NCI-H226 (cell line): ENCODE data around the gene DDX24.

Experiments used
- DNase-seq: peaks from one replicate; pipeline ENCODE4 v3.0.0-alpha.2; 2015

Gene DDX24

GRCh38 chr14:94113908-94114588 lies 33.0 kb upstream of the DDX24 start:
- DNase-seq, result no peak

- DNase-seq, result no peak
Observed at GRCh38 chr14:94113490-94113889, 32.5 kb upstream of the DDX24 start.

GRCh38 chr14:94113073-94113472 lies 32.1 kb upstream of the DDX24 start:
- no peak for DNase-seq

- no peak for DNase-seq
Observed at GRCh38 chr14:94112513-94113063, 31.6 kb upstream of the DDX24 start.

GRCh38 chr14:94111276-94112095 lies 30.5 kb upstream of the DDX24 start:
- DNase-seq, result no peak

GRCh38 chr14:94110552-94111181 lies 29.7 kb upstream of the DDX24 start, which contains the start of gene IFI27:
IFI27 (plus strand) TSS chr14:94110736.
- DNase-seq, result peak; percentile 76

GRCh38 chr14:94109915-94110250 lies 28.9 kb upstream of the DDX24 start:
- no peak for DNase-seq

GRCh38 chr14:94104731-94105130 lies 23.7 kb upstream of the DDX24 start:
- no peak for DNase-seq

- no peak for DNase-seq
Observed at GRCh38 chr14:94103554-94104150, 22.6 kb upstream of the DDX24 start.

GRCh38 chr14:94102768-94103482 lies 21.9 kb upstream of the DDX24 start:
- no peak for DNase-seq

GRCh38 chr14:94101748-94102147 lies 20.7 kb upstream of the DDX24 start:
- no peak for DNase-seq

GRCh38 chr14:94100847-94101246 lies 19.8 kb upstream of the DDX24 start:
- DNase-seq, result peak; percentile 9

- no peak for DNase-seq
Observed at GRCh38 chr14:94099006-94099405, 18.0 kb upstream of the DDX24 start.

- DNase-seq, result no peak
Observed at GRCh38 chr14:94098326-94098992, 17.5 kb upstream of the DDX24 start.

- DNase-seq, result no peak
Observed at GRCh38 chr14:94097091-94097490, 16.1 kb upstream of the DDX24 start.

- DNase-seq, result no peak
Observed at GRCh38 chr14:94093418-94093817, 12.4 kb upstream of the DDX24 start.

- DNase-seq, result no peak
Observed at GRCh38 chr14:94089479-94089878, 8.5 kb upstream of the DDX24 start.

- DNase-seq, result no peak
Observed at GRCh38 chr14:94088516-94088915, 7.5 kb upstream of the DDX24 start.

- no peak for DNase-seq
Observed at GRCh38 chr14:94087891-94088290, 6.9 kb upstream of the DDX24 start.

GRCh38 chr14:94081386-94081820 lies 401 bp upstream of the DDX24 start:
- DNase-seq, result no peak

GRCh38 chr14:94079891-94080620 lies 946 bp downstream of the DDX24 start:
- DNase-seq, result no peak
